Nephron progenitor cell (in vitro differentiated cells): ENCODE data around the gene DDX10.

Experiments
- DNase-seq: peaks from one replicate; pipeline ENCODE4 v3.0.0; 2021
- H3K27ac Mint-ChIP-seq: 2 replicates; pipeline ENCODE4 v1.8.0; 2021; ENCODE audit warnings: mild to moderate bottlenecking, moderate library complexity, mixed read lengths
- H3K27me3 Mint-ChIP-seq: 2 replicates; pipeline ENCODE4 v1.8.0; 2021; ENCODE audit warnings: mild to moderate bottlenecking, low read depth, mixed read lengths; ENCODE audit not compliant: poor library complexity
- H3K36me3 Mint-ChIP-seq: 2 replicates; pipeline ENCODE4 v1.8.0; 2021; ENCODE audit warnings: low read depth, mixed read lengths
- H3K4me1 Mint-ChIP-seq: 2 replicates; pipeline ENCODE4 v1.8.0; 2021; ENCODE audit warnings: mixed read lengths
- H3K4me3 Mint-ChIP-seq: 2 replicates; pipeline ENCODE4 v1.8.0; 2021; ENCODE audit warnings: mild to moderate bottlenecking, moderate library complexity, mixed read lengths
- H3K9me3 Mint-ChIP-seq: 2 replicates; pipeline ENCODE4 v1.8.0; 2021; ENCODE audit warnings: mild to moderate bottlenecking, moderate library complexity, mixed read lengths
- CTCF ChIP-seq: fragments of 200-600 bp; sonication (generic); IDR thresholded peaks from 2 replicates; pipeline ENCODE4 v1.5.0; 2021; ENCODE audit warnings: antibody characterized with exemption

The DDX10 gene

GRCh38 chr11:108796551-108796950 lies 131.7 kb downstream of the DDX10 start:
- no peak for DNase-seq
- peaks cover 10% of the 10 kb centered on the region for H3K9me3 Mint-ChIP-seq

GRCh38 chr11:108797578-108798100 lies 132.8 kb downstream of the DDX10 start:
- Mint-ChIP-seq H3K36me3 (peaks cover 21% of the 10 kb centered on the region), H3K9me3 (peaks cover 10% of the 10 kb centered on the region), H3K27me3 (no peaks in the 10 kb centered on the region), H3K4me1 (no peaks in the 10 kb centered on the region), H3K4me3 (no peak overlapping the region), H3K27ac (no peak overlapping the region)
- no peak for DNase-seq
- TF ChIP-seq CTCF = no peak

More at GRCh38 chr11:108796551-108796950, 131.7 kb downstream of the DDX10 start:
- Mint-ChIP-seq H3K27ac (no peak overlapping the region), H3K36me3 (peaks cover 21% of the 10 kb centered on the region), H3K4me3 (no peak overlapping the region), H3K4me1 (no peaks in the 10 kb centered on the region), H3K27me3 (no peaks in the 10 kb centered on the region)
- no peak for TF ChIP-seq CTCF

- Mint-ChIP-seq H3K27ac (no peak overlapping the region), H3K4me1 (no peaks in the 10 kb centered on the region), H3K9me3 (peaks cover 6% of the 10 kb centered on the region), H3K4me3 (no peak overlapping the region), H3K36me3 (peaks cover 22% of the 10 kb centered on the region), H3K27me3 (no peaks in the 10 kb centered on the region)
- TF ChIP-seq CTCF = no peak
- no peak for DNase-seq
Measured at GRCh38 chr11:108802492-108802891, 137.6 kb downstream of the DDX10 start.

- no peak overlapping the region for H3K4me3 Mint-ChIP-seq
- H3K9me3 Mint-ChIP-seq = no peaks in the 10 kb centered on the region
- peaks cover 14% of the 10 kb centered on the region for H3K36me3 Mint-ChIP-seq
- H3K27ac Mint-ChIP-seq = no peak overlapping the region
- H3K27me3 Mint-ChIP-seq = no peaks in the 10 kb centered on the region
- H3K4me1 Mint-ChIP-seq = no peaks in the 10 kb centered on the region
- no peak for TF ChIP-seq CTCF
- no peak for DNase-seq
Measured at GRCh38 chr11:108803776-108804175, 138.9 kb downstream of the DDX10 start.

GRCh38 chr11:108804511-108804910 lies 139.6 kb downstream of the DDX10 start:
- Mint-ChIP-seq H3K9me3 (no peaks in the 10 kb centered on the region), H3K27me3 (no peaks in the 10 kb centered on the region), H3K4me3 (no peak overlapping the region), H3K36me3 (peaks cover 13% of the 10 kb centered on the region), H3K4me1 (no peaks in the 10 kb centered on the region), H3K27ac (no peak overlapping the region)
- TF ChIP-seq CTCF = no peak
- DNase-seq = no peak

DNA sequence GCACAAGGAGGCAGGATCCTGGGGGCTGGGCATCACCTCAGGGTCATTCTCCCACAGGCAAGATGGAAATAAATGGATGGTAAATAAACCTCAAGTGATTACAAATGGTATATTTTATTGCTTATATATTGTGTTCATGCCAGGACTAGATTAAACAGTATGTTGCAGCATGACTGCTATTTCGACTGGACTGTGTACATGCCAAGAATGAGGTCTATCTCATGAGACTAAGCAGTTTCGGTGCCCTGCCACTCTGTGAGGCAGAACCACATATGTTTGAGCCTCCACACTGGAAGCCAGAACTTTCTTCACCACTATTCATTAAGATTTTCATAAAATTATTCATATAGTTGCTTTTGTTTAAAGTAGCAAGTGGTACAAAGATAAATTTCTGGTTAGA lies 140.2 kb downstream of the DDX10 start:
- Mint-ChIP-seq H3K4me1 (no peaks in the 10 kb centered on the region), H3K27ac (no peak overlapping the region), H3K4me3 (no peak overlapping the region), H3K36me3 (peaks cover 10% of the 10 kb centered on the region), H3K9me3 (no peaks in the 10 kb centered on the region), H3K27me3 (no peaks in the 10 kb centered on the region)
- no peak for DNase-seq
- no peak for TF ChIP-seq CTCF
